IPS-18c (cell line): ENCODE measurements around the gene PPM1L.
A peak's percentile ranks its signal among the peaks of the same experiment; 100 is the strongest.

Source experiments
- H3K4me3 ChIP-seq: 2 replicates; pipeline ENCODE4 v1.7.0; 2013; ENCODE audit warnings: low read depth, mild to moderate bottlenecking, low read length, moderate library complexity; ENCODE audit not compliant: insufficient read depth
- H3K9me3 ChIP-seq: one replicate; pipeline ENCODE4 v1.6.1; 2013; ENCODE audit warnings: mild to moderate bottlenecking, low read length, moderate library complexity; ENCODE audit not compliant: control insufficient read depth, insufficient read depth

PPM1L gene

DNA sequence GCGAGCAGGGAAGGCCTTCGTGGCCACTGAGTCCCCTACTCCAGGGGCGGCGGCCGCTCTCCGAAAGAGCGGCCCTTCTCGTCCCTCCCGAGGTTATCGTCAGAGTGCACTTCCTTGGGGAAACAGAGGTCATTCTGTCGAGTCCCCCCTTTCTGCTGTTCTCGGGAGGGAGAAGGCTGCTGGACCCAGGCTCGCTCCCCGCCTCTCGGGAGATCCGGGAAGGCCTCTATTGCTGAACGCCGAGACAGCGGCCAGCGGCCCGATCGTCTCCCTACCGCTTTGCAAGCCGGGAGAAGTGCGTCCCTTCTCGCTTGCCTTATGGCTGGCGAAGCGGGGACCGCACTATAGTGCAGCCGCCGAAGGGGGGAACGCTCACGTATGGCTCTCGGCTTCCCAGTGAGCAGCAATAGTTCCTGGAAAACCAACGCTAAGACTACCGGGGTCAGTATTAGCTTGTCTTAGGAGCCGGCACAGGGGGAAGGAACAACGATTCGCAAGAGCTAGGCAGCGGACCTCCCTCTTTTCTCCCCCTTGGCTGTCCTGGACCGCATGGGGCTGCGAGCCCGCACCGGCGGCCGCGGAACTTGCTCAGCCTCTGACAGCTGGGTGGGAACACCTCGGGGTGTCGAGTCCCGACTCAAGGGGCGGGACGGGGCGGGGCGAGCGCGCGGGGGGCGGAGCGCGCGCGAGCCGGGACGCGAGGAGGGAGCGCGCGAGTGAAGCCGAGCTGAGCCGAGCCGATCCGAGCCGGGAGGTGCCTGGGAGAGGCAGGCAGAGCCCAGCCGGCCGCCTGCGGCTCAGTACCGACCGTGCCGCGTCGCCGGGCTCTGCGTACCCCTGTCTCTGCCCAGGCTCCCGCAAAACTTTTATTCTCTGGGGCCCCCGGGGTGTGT, 930 bp upstream of the PPM1L start:
- H3K4me3 ChIP-seq = peak overlapping the region; percentile 57

DNA sequence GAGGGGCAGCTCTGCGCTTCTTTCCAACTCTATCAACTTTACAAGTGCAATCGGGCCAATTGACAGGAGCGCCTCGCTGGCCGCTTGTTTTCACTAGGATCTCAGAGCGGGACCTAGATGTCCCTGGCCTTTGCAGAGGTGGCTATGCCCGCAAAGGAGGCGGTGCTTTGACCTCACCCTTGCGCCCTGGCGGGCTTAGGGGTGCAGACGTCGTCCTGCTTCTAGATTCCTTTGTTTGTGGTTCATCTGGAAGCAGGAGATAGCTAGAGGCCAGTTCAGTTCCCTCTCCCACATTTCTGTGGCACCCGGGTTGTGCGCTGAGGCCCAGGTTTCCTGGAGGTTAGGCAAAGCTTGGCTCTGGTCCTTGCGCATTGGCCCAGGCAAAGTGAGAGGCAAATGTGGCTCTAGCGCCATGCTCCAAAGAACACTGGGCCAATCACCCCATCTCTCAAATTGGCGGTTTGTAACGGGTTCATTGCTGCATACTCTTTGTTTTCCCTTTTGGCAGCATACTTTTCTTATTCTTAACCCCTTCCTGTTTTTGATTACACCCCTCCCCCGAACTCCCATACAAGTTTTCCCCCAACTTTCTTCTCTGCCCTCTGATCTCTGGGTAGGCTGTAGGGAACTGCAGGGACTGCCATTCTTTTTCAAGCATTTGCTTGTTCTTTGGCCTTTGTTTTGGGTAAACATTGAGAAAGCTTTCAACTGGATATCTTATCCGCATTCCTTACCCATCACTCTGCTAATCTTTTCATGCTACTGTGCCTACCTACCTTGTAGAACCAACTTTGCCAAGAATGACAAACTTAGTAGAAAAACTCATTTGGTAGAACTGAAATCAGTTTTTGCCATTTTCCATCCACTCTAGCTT, 1.4 kb downstream of the PPM1L start:
- H3K4me3 ChIP-seq = peak overlapping the region; percentile 57
- no peaks in the 10 kb centered on the region for H3K9me3 ChIP-seq

More for the DNA sequence above, 930 bp upstream of the PPM1L start:
- H3K9me3 ChIP-seq = no peaks in the 10 kb centered on the region

DNA sequence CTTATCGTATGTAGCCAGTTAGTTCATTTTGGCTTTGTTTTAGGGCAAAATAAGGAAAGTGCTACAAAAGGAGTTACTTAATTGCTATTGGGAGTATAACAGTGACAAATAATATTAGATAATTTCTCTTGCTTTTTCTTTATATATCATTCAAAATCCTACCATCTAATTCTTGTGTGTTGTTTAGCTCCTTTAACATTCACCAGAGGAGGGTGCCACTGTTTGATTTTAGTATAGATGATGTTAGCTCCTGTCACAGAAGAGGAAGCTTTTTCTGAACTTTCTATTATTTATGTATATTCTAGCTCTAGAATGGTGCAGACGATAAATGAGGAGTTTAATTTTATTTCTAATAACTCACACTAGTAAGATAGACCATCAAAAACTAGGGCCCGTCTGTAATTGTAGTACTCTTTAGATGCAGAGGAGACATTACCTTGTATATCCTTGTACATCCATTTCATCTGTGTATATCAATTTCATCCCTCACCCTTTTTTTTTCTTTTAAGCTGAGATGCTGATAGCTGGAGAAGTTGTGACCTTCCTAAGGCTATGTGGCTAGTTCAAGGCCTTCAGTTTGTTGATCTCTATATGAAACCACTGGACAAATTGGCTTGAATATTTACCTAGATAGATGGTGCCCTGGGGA, 3.0 kb downstream of the PPM1L start:
- Histone ChIP-seq H3K9me3 (no peaks in the 10 kb centered on the region), H3K4me3 (no peak overlapping the region)

DNA sequence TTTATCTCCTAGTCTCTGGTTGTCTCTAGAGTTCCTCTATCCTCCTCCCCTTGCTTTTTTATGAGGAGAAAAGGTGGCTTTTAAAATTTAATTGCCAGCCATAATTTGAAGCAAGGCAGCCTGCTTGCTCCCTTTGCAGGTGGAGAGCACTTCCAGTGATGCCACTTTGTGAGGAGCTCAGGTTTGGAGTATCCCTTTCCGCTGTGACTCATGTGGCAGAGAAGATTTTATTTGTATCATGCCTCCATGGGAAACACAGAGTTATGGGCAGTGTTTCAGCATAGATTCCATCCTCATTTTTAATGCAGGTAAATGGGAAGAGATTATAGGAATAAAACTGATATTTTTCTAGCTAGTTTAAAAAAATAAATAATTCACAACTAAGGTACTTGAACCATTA, 7.0 kb downstream of the PPM1L start:
- Histone ChIP-seq H3K4me3 (no peak overlapping the region), H3K9me3 (no peaks in the 10 kb centered on the region)

DNA sequence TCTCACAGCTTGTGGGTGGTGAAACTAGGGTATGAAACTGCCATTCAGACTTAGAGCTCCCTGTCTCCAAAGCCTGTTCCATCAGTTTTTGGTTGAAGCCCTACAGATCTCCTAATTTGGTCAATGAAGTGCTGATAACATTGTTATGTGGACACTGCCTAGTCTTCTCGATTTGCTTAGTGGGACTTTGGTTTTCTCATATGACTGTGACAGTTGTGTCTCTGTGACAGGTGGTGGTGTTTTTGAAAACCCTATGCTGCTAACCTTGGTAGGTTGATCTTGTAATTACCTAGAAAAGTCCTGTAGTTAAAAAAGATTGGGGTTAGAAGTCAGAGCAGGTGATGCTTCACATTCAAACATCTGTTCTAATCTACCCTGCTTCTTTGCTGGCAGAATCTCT, 9.2 kb downstream of the PPM1L start:
- H3K4me3 ChIP-seq = no peak overlapping the region
- H3K9me3 ChIP-seq = no peaks in the 10 kb centered on the region

DNA sequence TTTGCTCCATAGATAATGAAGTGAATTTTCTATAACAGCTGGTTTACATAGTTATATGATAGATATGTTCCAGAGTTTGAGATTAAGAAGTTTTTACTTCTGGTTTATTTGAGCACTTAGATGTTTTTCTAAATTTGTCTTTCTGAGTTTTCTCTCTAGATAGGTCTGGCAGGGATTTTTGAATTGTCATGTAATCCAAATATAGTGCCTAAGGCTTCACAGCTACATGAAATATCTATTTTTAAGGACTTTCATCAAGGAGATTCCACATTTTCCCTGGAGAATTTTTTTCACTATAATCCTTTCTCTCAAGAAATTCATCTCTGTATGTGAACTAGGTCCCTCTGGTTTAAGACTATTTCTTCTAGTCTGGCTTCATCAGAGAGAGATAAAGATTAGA, 12.0 kb downstream of the PPM1L start:
- Histone ChIP-seq H3K4me3 (no peak overlapping the region), H3K9me3 (no peaks in the 10 kb centered on the region)

DNA sequence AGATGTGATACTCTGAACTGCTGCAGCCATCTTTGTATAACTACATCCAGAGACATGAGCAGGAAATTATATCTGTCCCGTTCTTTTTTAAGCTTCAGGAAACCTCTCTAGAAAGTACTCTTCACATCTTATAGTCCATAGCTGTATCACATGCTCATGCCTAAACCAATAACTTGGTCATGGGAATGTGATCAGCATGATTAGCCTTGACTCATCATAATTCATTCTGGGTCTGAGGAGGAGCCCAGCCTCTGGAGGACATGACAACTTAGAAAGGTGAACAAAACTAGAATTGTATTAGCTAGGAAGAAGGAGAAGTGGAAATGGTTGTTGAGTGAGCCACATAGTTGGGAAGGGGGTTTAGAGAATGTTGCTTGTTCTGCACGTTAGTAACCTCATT, 12.9 kb downstream of the PPM1L start:
- no peaks in the 10 kb centered on the region for H3K9me3 ChIP-seq
- no peak overlapping the region for H3K4me3 ChIP-seq

DNA sequence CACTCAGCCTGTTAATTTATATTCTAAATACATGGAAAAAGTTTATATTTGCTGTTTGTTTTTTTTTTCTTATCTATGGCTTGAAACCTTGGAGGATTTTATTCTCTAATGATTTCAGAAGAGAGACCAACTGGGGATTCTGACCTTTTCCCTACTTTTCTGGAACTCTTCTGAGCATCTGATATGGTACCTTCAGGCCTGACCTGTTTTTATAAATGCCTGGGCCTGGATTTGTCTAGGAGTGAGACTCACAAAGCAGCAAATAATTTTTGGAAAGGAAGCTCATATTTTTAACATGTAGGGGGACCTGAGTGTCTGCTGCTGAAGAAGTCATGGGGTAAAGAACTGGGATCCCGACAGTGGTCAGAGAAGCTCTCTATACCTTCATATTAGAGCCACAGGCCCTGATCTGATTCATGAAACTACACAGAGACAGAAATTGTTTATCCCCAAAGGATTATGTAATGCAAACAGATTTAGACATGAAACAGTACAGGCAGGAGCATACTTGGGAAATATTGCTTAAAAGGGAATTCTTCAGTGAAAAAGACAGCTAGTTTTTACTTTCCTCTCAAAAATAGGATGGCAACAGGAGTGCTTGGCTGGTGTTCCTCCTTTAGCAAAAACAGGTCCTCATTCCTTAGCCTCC, 15.9 kb downstream of the PPM1L start:
- H3K4me3 ChIP-seq = no peak overlapping the region

DNA sequence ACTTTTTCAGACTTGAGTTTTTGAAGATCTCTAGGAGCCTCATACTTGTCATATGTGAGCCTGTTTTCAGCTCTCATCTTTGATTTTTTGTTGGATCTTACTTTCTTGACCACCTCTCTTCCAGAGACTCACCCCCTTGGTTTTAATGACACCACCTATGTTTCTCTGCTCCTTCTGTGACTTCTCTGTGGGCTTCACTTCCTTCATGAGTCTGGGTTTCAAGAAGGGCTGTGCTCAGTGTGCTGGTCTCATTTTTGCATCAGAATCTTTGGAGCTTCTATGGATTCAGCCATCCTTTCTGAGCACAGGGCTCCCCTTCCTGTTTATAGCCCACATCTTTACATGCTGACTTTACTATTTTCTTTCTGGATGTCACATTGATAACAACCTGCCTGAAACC, 17.7 kb downstream of the PPM1L start:
- Histone ChIP-seq H3K9me3 (no peaks in the 10 kb centered on the region), H3K4me3 (no peak overlapping the region)

More for the DNA sequence above, 15.9 kb downstream of the PPM1L start:
- no peaks in the 10 kb centered on the region for H3K9me3 ChIP-seq

DNA sequence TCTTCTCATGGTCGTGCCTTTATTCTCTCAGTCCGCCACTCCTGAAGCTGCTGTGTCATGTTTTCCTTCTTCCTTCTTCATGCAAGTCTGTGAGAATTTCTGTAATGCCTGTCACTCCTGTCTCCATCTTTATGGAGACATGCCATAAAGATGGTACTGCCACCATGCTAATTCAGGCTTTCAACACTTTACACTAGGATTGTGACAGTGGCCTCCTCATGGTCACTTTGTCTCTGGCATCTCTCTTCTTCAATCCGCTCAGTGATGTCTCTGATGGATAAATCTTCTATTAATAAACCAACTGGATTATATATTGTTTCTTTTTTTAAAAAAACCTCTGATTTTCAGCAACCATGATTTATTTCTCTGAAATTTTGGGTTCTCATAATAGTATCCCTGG, 18.1 kb downstream of the PPM1L start:
- Histone ChIP-seq H3K9me3 (no peaks in the 10 kb centered on the region), H3K4me3 (no peak overlapping the region)

DNA sequence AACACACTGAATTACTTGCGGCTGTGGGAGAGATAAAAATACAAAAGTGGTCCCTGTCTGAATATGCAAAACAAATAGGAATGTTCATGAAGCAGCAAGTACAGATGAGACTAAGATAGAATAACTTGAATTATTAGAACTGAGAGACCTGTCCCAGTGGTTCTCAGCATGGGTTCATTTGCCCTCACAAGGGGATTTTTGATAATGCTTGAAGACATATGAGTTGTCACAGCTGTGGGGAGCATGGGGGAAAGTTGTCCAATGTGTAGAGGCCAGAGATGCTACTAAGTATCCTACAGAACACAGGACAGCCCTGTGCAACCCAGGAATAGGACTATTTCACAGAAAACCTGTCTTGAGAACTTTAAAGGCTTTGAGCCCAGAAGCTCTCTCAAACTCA, 22.4 kb downstream of the PPM1L start:
- Histone ChIP-seq H3K9me3 (no peaks in the 10 kb centered on the region), H3K4me3 (no peak overlapping the region)

DNA sequence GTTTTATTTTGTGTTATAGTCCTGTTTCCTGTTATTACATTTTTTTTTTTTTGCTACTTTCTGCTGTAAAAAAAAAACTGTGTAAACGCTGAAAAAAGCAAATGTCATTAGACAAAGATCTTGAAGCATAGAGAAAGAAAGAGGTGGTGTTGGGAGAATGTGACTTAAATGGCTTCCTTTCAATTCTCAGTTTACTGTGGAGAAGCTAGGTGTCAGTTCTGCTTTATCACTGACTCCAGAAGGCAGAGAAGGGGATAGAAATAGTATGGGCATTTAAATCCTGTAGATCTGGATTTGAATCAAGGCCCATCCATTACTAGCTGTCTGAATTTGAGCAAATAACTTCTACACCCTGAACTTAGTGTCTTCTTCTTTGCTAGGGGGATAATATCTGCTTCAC, 23.0 kb downstream of the PPM1L start:
- no peak overlapping the region for H3K4me3 ChIP-seq
- H3K9me3 ChIP-seq = no peaks in the 10 kb centered on the region

DNA sequence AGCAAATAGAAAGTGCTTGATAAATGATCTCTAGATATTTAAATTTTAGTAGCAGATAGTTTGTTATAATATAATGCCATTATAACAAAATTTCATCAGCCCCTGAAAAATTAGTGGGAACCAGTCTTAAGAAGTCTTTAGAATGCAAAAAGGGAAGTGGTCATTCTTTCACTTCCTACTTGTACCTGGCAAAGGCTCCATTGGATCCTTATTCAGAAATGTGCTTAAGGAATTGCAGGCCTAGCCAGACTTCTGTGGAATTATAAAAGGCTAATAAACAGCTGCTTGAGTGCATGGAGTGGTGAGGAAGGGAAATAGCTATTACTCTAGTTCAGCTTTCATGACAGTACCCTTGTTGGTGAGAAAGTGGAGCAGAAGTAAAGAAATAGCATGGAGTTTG, 24.2 kb downstream of the PPM1L start:
- H3K9me3 ChIP-seq = no peaks in the 10 kb centered on the region
- H3K4me3 ChIP-seq = no peak overlapping the region

DNA sequence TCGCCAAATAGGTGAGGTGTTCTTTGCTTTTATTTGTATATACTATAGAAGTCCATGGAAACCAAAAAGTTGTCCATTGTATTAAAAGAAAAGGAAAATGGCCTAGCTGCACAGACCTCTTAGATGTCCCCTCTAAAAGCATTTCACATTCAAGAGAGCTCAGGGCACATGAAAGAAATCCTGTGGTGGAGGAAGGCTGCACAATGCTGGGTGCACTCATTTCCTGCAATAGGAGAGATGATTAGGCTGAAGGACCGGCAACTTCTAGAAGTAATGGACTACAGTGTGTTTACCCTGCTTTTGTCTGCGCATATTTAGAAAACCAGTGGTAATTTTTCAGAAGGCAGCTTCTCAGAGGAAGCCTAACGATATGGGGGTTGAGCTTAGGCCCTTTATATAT, 25.4 kb downstream of the PPM1L start:
- no peaks in the 10 kb centered on the region for H3K9me3 ChIP-seq
- H3K4me3 ChIP-seq = no peak overlapping the region

DNA sequence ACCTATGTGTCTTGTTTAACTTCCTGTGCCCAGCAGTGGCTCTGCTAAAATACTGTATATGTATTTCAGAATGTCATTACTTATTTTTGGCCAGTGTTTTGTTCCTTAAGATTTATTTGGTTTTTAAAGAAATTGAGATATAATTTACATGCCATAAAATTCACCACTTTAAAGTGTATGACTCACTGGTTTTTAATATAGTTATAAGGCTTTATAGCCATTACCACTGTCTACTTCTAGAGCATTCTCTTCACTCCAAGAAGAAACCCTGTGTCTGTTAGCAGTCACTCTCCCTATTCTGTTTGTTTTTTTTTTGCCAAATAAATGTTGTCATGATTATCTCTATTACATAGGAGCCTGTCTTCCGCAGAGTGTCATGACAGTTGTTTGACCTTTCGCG, 25.8 kb downstream of the PPM1L start:
- no peaks in the 10 kb centered on the region for H3K9me3 ChIP-seq

DNA sequence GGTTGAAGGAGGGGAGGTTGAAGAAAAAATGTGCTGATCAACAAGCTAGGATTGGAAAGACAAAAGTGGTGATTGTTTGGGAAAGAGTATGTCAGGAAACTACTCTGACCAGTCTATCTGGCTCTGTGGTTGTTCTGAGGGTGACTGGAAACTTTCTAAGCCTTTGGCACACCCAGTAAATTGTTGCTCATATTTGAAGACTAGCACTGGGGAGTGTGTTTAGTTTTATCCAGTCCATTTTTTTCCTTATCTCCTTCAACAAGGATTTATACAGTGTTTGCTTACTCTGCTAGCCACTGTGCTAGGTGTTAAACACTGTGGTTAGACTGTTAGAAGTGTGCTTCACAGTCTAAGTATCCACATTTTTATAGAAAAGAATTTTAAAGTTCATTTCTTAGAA, 28.8 kb downstream of the PPM1L start:
- H3K4me3 ChIP-seq = no peak overlapping the region

More for the DNA sequence above, 25.8 kb downstream of the PPM1L start:
- H3K4me3 ChIP-seq = no peak overlapping the region

DNA sequence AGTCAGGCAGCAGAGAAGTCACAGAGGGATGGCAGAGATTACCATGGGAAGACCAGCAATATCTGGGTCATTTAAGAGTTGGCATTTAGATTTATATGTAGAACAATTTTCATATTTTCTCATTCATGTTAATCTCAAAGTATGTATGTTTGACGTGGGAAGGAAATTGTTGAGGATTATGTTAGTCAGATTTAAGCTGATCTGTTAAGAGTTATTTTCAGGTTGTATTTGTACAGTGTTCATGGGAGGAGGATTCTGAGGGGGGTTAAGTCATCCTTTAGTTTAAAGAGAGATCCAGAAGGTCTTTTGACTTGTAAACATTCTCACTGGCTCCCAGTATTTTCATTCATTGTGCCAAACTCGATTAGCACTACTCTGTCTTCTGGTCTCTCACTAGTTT, 34.7 kb downstream of the PPM1L start:
- H3K4me3 ChIP-seq = no peak overlapping the region
- H3K9me3 ChIP-seq = no peaks in the 10 kb centered on the region

More for the DNA sequence above, 28.8 kb downstream of the PPM1L start:
- no peaks in the 10 kb centered on the region for H3K9me3 ChIP-seq
